ENCODE data around the gene ENOX2.

DNA sequence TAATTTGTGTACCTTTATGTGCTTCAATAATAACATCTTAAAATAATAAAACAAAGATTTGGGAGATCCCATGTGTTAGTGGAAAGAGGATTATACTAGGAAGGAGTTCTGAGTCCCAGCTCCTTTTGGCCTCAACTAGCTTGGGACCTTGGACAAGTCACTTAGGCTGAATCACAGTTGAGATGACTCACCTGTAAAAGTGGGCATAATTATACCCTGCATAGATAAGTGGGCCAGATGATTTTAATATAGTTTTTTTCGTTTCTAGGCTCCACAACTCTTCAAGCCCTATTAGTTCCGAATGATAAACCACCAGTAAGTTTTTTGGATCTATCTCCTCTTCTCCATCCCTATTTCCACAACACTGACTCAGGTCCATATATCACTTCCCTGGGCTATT, 131.8 kb downstream of the ENOX2 start:
- TF ChIP-seq, protein P1, sequence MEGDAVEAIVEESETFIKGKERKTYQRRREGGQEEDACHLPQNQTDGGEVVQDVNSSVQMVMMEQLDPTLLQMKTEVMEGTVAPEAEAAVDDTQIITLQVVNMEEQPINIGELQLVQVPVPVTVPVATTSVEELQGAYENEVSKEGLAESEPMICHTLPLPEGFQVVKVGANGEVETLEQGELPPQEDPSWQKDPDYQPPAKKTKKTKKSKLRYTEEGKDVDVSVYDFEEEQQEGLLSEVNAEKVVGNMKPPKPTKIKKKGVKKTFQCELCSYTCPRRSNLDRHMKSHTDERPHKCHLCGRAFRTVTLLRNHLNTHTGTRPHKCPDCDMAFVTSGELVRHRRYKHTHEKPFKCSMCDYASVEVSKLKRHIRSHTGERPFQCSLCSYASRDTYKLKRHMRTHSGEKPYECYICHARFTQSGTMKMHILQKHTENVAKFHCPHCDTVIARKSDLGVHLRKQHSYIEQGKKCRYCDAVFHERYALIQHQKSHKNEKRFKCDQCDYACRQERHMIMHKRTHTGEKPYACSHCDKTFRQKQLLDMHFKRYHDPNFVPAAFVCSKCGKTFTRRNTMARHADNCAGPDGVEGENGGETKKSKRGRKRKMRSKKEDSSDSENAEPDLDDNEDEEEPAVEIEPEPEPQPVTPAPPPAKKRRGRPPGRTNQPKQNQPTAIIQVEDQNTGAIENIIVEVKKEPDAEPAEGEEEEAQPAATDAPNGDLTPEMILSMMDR (IDR thresholded peaks at IDR 0.05; ENCODE audit: poor library complexity, severe bottlenecking), result no peak
- TF ChIP-seq, protein P2, sequence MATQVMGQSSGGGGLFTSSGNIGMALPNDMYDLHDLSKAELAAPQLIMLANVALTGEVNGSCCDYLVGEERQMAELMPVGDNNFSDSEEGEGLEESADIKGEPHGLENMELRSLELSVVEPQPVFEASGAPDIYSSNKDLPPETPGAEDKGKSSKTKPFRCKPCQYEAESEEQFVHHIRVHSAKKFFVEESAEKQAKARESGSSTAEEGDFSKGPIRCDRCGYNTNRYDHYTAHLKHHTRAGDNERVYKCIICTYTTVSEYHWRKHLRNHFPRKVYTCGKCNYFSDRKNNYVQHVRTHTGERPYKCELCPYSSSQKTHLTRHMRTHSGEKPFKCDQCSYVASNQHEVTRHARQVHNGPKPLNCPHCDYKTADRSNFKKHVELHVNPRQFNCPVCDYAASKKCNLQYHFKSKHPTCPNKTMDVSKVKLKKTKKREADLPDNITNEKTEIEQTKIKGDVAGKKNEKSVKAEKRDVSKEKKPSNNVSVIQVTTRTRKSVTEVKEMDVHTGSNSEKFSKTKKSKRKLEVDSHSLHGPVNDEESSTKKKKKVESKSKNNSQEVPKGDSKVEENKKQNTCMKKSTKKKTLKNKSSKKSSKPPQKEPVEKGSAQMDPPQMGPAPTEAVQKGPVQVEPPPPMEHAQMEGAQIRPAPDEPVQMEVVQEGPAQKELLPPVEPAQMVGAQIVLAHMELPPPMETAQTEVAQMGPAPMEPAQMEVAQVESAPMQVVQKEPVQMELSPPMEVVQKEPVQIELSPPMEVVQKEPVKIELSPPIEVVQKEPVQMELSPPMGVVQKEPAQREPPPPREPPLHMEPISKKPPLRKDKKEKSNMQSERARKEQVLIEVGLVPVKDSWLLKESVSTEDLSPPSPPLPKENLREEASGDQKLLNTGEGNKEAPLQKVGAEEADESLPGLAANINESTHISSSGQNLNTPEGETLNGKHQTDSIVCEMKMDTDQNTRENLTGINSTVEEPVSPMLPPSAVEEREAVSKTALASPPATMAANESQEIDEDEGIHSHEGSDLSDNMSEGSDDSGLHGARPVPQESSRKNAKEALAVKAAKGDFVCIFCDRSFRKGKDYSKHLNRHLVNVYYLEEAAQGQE (IDR thresholded peaks at IDR 0.05; ENCODE audit: borderline replicate concordance), result no peak
- no peak for TF ChIP-seq POLR2AphosphoS5 (IDR thresholded peaks at IDR 0.05)
- TF ChIP-seq MXI1 (conservative IDR thresholded peaks at IDR 0.05; ENCODE audit: poor library complexity, severe bottlenecking), result no peak
- TF ChIP-seq EP300 (conservative IDR thresholded peaks at IDR 0.05; ENCODE audit: poor library complexity, severe bottlenecking), result no peak

All from neural cell (in vitro differentiated cells).